Glutamatergic neuron (in vitro differentiated cells): ENCODE data around the gene NANP. TPM values are rescaled to one million over a fixed set of nuclear protein-coding genes. Genes with fewer than 3 reads are reported as not detected.
A peak's percentile ranks its signal among the peaks of the same experiment; 100 is the strongest.

Experiments
- DNase-seq: peaks from one replicate; pipeline ENCODE4 v3.0.0; 2022
- H3K27ac Mint-ChIP-seq: one replicate; pipeline ENCODE4 v1.8.0; 2020; ENCODE audit warnings: mild to moderate bottlenecking, mixed read lengths, inconsistent platforms; ENCODE audit not compliant: unreplicated experiment
- H3K27me3 Mint-ChIP-seq: one replicate; pipeline ENCODE4 v1.8.0; 2020; ENCODE audit warnings: mild to moderate bottlenecking, moderate library complexity, mixed read lengths, inconsistent platforms; ENCODE audit not compliant: unreplicated experiment
- H3K36me3 Mint-ChIP-seq: one replicate; pipeline ENCODE4 v1.8.0; 2020; ENCODE audit warnings: mild to moderate bottlenecking, mixed read lengths, inconsistent platforms; ENCODE audit not compliant: unreplicated experiment
- H3K4me1 Mint-ChIP-seq: one replicate; pipeline ENCODE4 v1.8.0; 2020; ENCODE audit warnings: mild to moderate bottlenecking, low read depth, mixed read lengths, inconsistent platforms; ENCODE audit not compliant: unreplicated experiment
- H3K4me3 Mint-ChIP-seq: one replicate; pipeline ENCODE4 v1.8.0; 2020; ENCODE audit warnings: mild to moderate bottlenecking, mixed read lengths, inconsistent platforms; ENCODE audit not compliant: unreplicated experiment
- H3K9me3 Mint-ChIP-seq: one replicate; pipeline ENCODE4 v1.8.0; 2020; ENCODE audit warnings: mild to moderate bottlenecking, moderate library complexity, mixed read lengths, inconsistent platforms; ENCODE audit not compliant: unreplicated experiment
- long read RNA-seq: library from polyadenylated mRNA; unstranded; transcript quantifications from one replicate; pipeline ENCODE4 v2.0.0, GENCODE V29; 2020; ENCODE audit not compliant: unreplicated experiment
- total RNA-seq: library from RNA; stranded (reverse); fragmentation: NEBNext Ultra II Directional; extraction: Animal tissue kit (Norgen Biotek cat#: 25700); gene quantifications from one replicate; pipeline ENCODE4 v1.2.1, GENCODE V29; 2021; ENCODE audit not compliant: unreplicated experiment
- TF ChIP-seq, protein P1 (sequence below): fragments of 200-600 bp; sonication (generic); IDR thresholded peaks from one replicate; pipeline ENCODE4 v1.5.0; 2021; ENCODE audit not compliant: partially characterized antibody, unreplicated experiment

NANP gene
- 1.4 TPM for total RNA-seq
- long read RNA-seq, partial matches to known transcripts: 0 of 2 reads
- long read RNA-seq, other reads (novel, unspliced or antisense): 0 of 2 reads

GRCh38 chr20:25623736-25624499 lies at the start of gene NANP:
TSS of gene NANP (minus strand) at chr20:25624014. CDS start at chr20:25623948, 66 bp downstream.
- Mint-ChIP-seq H3K4me3 (peak within 1 kb of the TSS; percentile 93), H3K4me1 (peaks cover 10% of the 10 kb centered on the region), H3K36me3 (peaks cover 6% of the 10 kb centered on the region), H3K9me3 (peaks cover 4% of the 10 kb centered on the region), H3K27ac (peak within 1 kb of the TSS; percentile 92), H3K27me3 (peaks cover 3% of the 10 kb centered on the region)
- TF ChIP-seq, protein P1, sequence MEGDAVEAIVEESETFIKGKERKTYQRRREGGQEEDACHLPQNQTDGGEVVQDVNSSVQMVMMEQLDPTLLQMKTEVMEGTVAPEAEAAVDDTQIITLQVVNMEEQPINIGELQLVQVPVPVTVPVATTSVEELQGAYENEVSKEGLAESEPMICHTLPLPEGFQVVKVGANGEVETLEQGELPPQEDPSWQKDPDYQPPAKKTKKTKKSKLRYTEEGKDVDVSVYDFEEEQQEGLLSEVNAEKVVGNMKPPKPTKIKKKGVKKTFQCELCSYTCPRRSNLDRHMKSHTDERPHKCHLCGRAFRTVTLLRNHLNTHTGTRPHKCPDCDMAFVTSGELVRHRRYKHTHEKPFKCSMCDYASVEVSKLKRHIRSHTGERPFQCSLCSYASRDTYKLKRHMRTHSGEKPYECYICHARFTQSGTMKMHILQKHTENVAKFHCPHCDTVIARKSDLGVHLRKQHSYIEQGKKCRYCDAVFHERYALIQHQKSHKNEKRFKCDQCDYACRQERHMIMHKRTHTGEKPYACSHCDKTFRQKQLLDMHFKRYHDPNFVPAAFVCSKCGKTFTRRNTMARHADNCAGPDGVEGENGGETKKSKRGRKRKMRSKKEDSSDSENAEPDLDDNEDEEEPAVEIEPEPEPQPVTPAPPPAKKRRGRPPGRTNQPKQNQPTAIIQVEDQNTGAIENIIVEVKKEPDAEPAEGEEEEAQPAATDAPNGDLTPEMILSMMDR: no peak
- peak; percentile 97 for DNase-seq

DNA sequence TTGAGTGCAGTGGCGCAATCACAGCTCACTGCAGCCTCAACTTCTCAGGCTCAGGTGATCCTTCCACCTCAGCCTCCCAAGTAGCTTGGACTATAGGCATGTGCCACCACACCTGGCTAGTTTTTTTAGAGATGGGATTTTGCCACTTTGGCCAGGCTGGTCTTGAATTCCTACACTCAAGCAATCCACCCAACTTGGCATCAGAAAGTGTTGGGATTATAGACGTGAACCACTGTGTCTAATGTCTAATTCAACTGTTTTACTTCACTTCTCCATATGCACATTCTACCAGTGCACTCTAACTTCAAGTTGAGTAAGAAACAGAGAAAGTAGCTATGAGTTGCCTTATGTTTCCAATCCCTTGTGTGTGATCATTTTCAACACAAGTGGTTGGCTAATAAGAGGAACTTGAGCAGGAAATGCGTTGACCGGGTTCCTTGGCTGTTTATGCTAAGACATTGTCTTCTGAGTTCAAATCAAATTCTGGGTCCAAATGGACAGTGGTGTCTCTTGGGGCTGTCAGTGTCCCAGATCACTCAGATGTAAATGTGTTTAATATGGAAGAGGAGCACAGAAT lies 48.9 kb upstream of the NANP start:
- H3K4me3 Mint-ChIP-seq: no peak overlapping the region
- no peak overlapping the region for H3K27ac Mint-ChIP-seq
- no peaks in the 10 kb centered on the region for H3K4me1 Mint-ChIP-seq
- H3K27me3 Mint-ChIP-seq: no peaks in the 10 kb centered on the region
- TF ChIP-seq, protein P1: no peak
- no peak for DNase-seq
- H3K9me3 Mint-ChIP-seq: peaks cover 2% of the 10 kb centered on the region
- peaks cover 24% of the 10 kb centered on the region for H3K36me3 Mint-ChIP-seq

DNA sequence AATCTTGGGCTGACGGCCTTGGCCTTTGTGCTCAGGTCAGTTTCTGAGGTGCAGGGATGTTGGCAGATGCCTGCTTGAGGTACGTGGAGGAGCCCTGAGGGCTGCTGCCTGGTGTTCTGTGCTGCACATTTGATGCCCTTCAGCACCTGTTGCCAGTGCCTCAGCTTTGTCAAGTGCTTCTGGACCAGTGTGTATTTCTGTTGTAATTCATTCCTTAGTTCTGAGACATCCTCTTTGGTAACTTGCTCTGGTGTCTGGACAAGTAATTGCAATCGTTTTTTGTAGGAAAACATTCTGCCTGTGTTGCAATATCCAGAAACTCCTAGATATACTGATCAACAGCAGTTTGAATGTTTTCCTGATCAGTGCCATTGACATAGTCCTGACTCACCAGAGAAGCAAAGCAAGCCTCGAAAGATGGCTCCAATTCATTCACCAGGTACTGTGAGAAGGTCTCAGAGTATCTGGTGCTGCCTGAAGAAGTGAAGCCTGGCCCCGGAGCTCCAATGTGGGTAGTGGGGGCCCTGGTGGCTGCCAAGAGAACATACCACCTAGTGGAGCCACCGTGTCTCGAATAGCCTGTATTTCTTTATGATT lies 46.1 kb upstream of the NANP start:
- Mint-ChIP-seq H3K27ac (no peak overlapping the region), H3K9me3 (peaks cover 2% of the 10 kb centered on the region), H3K36me3 (peaks cover 7% of the 10 kb centered on the region), H3K4me3 (no peak overlapping the region), H3K27me3 (no peaks in the 10 kb centered on the region), H3K4me1 (no peaks in the 10 kb centered on the region)
- DNase-seq: no peak
- TF ChIP-seq, protein P1: peak; percentile 9

DNA sequence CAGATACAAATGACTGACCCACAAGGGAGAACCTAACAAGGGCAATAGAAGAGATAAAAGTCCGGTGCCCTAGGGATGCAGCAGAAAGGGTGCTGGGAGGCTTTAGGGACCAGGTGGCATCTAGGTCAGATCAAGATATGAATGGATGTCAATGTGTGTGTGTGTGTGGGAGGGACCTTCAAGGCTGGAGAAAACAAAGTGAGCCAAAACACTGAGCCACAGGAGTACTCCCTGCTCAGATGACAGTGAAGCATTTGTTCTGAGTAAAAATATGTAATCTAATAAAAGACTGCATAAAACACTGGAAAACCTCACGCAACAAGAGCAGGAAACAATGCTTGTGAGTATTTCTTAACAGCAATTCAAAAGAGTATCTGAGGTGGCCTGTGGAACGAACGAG lies 44.6 kb upstream of the NANP start:
- DNase-seq: no peak

More for the DNA sequence above, 44.6 kb upstream of the NANP start:
- H3K36me3 Mint-ChIP-seq: peaks cover 5% of the 10 kb centered on the region
- no peaks in the 10 kb centered on the region for H3K4me1 Mint-ChIP-seq
- H3K27ac Mint-ChIP-seq: no peak overlapping the region
- TF ChIP-seq, protein P1: no peak
- H3K4me3 Mint-ChIP-seq: no peak overlapping the region
- H3K9me3 Mint-ChIP-seq: no peaks in the 10 kb centered on the region
- no peaks in the 10 kb centered on the region for H3K27me3 Mint-ChIP-seq
